GM18868 (cell line): ENCODE data around the gene GRAMD1B.
"Not testable (repeated sequence)": the region's sequence is repeated elsewhere in the genome, so short reads cannot be mapped to it uniquely, and the experiment has no call there.

ENCODE experiments used
- ATAC-seq: cut with Tn5 transposase; IDR thresholded peaks from one replicate; pipeline ENCODE4 v1.9.1; 2021; ENCODE audit warnings: mild to moderate bottlenecking, moderate library complexity; ENCODE audit not compliant: unreplicated experiment

Gene GRAMD1B

DNA sequence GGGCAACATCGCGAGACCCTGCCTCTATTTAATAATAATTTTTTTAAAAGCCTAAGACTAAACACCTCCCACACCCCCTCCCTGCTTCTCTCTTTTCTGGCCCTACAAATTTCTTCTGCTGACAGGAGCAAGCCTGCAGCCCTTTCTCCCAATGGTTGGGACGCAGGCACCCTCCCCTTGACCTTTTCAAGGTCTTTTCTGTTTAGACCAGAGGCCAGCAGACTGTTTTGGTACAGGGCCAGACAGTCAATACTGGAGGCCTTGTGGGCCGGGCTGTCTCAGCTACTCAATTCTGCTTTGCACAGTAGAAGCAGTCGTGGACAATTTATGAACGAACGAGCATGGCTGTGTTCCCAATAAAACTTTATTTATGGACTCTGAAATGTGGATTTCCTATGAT, 132.1 kb downstream of the GRAMD1B start:
- no peak for ATAC-seq

DNA sequence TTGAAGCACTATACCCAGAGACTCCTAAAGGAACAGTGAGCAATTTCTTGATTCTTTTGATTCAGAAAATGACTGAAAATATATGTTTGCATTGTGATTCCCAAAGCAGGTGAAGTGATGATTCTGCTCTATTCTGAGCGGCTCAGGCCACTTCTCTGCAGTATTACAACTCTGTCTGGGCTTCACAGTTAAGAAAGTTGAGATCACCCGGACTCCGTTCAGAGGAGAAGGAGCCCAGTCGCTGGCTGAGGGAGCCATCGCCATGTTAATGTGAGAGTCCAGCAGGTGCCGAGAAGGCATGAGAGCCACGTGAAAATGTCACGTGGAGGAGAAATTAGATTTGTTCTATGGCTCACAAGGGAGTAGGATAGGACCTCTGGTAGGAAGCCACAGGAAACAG, 132.8 kb downstream of the GRAMD1B start:
- ATAC-seq: no peak

DNA sequence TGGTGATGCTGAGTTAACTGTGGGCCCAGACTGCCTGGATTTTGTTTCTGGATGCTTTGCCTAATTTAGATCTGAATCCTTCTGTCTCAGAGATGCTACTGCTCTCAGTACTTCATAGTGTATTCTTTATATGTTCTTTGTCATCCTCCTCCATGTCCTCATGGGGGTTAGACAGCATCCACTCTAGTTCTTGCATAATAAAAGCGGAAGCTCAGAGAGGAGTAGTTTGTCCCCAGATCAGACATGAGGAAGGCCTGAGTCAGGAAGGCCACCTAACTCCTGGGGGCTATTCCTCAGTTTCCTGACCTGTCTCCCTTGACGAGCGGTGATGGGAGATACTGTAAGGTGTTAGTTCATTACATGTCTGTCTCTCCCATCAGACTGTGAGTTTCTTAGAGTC, 134.2 kb downstream of the GRAMD1B start:
- no peak for ATAC-seq

DNA sequence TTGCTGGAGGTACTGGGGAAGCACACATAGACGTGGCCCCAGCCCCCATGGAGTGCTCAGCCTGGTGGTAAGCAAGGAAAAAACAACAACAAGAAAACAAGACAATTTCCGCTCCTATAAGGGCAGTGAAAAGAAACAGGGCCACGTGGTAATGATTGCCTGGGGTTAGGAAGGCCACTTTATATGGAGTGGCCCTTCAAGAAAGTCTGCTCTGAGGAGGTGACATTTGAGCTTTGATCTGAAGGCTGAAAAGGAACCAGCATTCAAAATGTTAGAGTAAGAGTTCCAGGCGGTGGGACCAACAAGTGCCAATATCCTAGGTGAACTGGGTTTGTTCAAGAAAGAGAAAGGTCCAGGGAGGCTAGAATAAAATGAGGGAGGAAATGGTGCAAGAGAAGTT, 136.8 kb downstream of the GRAMD1B start:
- no peak for ATAC-seq

DNA sequence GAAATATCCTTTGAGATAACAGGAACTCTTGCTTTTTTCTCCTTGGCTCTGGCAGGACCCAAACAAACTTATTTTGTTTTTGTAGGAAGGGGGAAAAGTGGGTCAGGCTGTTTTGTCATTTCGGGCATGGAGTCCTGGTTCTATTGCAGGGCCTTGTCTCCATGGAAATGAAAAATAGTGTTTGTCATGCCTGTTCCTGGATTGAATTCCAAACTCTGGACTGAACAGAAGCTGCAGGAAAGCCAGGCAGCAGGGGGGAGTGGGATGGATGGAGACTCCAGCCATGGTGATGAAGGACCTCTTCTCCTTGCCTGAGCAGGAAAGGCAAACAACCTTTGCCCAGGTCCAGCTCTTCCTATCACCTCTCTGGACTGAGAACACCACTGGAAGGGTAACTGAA, 137.4 kb downstream of the GRAMD1B start:
- no peak for ATAC-seq

DNA sequence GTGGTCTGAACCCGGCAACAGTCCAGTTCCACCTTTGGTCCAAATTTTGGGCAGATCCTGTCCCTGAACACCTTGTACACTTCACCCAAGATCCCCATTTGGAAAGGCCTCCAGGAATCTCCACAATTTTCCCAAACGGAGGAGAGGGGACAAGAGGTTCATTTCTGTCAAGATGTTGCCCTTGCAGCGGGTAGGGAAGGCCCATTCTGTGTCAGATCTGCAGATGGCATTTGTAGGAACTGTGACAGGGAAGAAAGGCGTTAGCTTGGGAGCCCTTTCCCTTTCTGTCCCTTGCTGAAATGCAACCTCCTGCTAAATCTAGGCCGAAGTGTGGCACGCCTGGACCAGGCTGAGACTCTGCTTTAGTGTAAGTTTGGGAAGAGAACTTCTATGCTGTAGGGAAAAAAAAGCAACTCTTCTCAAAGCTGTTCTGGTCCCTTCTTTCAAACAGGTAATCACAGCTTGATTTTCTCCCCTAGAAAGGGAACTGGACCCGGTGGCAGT, 138.3 kb downstream of the GRAMD1B start:
- ATAC-seq: no peak

DNA sequence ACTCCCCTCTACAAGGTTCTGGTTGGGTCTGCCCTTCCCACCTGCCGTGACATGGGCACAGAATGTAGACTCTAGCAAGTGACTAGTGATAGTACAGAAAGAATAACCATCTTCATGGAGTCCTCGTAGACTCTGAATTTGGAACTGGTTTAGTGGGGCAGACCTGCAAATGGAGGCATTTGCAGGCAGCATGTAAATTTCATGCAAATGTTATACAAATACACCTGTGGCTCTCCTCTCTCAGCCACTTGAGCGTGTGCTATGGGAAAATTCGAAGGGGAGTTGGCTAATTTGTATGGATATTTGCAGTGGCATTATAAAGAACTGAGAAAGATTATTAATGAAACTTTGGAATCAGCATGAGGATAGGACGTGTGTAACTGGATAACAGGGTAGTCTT, 139.3 kb downstream of the GRAMD1B start:
- no peak for ATAC-seq

DNA sequence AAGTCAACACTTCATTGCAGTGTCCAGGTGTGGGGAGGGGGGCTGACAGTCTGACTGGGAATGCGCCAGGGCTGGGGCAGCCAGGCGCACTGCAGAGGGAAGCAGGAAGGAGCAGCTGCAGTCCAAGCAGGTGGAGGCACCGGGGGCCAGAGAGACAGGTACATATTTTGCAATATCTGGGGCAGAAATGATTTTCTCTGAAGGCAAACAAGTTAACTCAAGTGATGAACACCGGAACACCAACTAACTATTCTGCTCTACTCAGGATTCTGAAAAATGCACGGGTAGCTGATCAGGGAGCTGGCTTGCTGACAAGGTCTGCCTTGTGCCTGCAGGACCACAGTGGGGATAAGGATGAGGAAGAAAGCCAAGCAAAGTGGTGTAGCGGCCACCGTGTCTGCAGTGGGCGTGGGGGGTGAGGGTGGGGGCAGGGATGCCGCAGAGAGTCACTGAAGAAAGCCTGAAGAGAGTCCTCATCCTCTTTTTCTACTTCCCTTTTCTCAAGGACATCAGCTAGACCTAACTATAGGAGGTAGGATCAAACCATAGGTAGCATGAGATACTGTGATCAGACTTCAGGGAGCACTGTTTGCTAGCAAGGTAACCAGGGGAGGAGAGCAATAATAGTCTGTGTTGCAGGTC, 141.0 kb downstream of the GRAMD1B start:
- ATAC-seq: no peak

DNA sequence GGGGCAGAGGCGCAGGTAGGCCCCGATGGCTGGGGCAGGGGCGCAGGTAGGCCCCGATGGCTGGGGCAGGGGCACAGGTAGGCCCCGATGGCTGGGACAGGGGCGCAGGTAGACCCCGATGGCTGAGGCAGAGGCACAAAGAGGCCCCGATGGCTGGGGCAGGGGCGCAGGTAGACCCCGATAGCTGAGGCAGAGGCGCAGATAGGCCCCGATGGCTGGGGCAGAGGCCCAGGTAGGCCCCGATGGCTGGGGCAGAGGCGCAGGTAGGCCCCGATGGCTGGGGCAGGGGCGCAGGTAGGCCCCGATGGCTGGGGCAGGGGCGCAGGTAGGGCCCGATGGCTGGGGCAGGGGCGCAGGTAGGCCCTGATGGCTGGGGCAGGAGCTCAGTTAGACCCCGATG, 142.7 kb downstream of the GRAMD1B start:
- not testable (repeated sequence) for ATAC-seq

DNA sequence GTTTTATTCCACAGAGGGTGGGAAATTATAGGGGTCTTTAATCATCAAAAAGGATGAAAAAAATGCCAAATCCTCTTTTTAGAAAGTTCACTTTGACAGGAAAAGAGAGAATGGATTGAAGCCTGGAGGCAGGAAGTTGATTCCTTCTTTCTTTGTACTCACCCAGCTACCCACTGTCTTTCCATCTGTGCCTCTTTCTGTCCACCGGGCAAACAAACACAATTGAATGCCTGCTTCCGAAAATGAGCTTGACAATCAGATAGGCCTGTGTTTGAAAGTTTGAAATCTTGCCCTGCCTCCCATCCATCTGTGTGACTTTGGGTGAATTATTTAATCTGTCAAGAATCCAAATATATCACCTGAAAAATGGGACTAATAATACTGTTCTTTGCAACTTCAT, 143.2 kb downstream of the GRAMD1B start:
- ATAC-seq: no peak

DNA sequence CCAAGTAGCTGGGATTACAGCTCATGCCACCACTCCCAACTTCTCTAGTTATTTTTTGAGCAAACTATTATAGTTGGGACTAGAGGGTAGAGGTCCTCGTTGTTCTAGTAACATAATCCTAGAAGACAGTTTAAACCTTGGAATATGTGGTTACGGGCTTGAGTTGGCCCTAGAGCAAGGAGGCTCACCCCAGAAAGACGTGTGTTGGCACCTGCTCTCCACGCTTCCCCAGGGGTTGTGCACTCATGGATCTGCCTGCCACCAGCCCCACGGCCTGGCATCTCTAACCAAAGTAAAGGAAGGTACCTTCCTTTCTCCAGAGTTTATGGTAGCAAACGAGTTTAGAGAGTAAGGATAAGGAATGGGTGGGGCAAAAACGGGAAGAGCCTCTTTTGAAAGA, 145.4 kb downstream of the GRAMD1B start:
- ATAC-seq: no peak

DNA sequence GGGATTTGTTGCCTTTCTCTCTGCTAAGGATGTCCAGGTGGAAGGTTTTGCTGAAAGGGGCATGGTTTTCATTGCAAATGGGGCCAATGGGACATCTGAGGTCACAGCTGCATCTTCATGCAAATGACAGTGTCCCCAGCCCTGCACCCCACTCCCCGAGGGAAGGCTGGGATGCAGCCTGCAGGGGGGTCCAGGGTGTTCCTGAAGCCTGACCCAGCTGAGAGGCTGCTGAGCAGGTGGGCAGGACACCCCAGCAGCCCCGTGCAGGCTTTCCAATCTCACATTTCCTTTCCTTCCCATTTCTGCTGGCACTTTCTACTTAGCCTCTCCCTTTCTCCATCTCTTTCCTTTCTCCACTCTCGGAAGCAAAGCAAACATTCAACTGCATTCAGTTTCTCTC, 146.0 kb downstream of the GRAMD1B start:
- no peak for ATAC-seq

DNA sequence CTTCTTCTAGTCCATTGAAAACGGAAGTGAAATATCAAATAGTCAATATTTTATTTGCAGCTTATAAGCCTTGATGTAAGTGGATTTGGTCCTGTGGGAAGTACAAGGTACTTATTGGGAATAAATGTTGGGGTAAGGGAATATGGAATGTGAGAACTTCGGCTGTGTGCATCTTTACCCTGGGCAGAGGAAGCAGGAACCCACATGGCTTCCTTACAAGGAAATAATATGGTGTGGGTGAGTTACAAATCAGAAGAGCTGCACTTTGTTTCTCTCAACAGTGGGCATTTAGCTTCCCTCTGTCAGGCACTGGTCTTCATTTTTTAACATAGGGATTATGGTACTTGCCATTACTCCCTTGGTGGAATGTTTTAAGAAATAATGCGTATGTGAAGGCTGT, 146.4 kb downstream of the GRAMD1B start:
- no peak for ATAC-seq

DNA sequence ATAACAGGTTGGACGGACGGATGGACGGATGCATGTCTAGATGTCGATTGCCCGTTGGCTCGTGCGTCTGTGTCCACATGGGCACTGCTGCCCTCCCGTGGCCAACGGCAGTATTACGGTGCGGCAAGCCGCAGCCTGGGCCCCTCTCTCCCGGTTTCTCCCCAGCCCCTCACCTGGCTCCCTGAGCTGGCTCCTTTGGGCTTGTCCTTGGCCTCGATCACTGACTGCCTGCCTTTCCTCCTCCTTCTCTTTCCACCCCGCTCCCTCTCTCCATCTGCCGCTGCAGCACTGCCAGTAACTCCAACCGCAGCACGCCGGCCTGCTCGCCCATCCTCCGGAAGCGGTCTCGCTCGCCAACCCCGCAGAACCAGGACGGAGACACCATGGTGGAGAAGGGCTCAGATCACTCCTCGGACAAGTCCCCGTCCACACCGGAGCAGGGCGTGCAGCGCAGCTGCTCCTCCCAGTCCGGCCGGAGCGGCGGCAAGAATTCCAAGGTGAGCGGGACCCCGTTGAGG, 147.1 kb downstream of the GRAMD1B start:
- peak; percentile 67 for ATAC-seq

DNA sequence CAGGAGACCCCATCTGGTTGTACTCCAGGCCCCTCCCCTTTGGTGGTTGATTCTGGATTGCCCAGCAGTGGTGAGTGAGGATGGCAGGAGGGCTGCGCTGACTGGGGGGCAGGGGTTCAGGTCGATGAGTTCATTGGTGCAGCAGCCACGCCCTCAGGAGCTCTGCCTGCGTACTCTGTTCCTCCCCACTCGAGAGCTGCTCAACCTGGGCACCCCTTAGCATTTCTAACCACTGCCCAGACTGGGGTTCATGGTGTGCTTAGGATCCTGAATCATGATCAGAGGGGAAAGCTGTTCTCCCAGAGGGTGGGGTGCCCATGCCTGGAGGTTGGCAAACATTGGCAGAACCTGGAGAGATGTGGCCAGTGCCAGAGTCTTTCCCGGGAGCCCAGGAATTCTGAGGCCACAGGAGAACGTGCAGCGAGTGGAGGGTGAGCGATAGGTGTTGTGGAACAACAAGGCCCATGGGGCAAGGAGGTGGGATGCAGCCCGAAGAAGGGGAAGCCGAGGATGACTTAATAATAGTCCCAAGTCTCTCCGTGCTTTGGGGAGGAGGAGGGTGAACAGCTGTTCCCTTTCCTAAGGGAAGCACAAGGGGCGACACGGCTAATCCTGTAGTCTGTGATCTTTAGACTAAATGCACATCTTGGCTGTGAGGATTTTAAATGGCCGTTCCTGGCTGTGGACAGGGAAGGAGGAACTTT, 148.9 kb downstream of the GRAMD1B start:
- no peak for ATAC-seq

DNA sequence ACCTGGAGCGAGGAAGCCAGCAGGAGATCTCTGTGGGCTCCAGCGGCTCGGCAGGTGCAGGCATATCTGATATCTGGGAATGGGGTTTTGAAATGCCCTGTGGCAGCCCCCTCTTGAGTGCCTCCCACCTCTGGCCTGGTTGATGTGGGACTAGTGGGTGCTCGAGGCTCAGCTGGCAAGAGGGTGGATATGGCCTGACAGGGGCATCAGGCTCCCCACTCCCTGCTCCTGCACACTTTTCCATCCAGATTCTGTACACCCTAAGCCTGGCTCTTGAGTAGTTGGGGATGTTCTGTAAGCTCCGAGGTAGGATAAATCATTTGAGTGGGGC, 149.4 kb downstream of the GRAMD1B start:
- ATAC-seq: no peak

DNA sequence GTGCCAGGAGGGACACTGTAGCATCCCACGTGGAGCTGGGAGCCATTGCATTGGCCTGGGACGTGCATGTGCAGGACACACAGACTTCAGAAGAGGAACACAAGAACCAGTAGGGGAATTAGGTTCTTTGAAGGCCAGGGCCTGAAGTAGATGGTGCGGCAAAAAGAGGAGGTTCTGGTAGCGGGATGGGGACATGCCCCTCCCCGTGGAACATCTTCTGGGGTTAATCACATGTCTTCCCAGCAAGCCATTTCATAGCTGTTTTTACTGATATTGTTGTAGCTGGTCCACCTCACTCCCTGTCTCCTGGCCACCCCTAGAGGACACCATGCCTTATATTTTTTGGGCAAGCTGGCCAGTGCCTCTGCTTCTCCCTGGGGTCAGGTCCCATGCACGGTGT, 150.1 kb downstream of the GRAMD1B start:
- no peak for ATAC-seq

DNA sequence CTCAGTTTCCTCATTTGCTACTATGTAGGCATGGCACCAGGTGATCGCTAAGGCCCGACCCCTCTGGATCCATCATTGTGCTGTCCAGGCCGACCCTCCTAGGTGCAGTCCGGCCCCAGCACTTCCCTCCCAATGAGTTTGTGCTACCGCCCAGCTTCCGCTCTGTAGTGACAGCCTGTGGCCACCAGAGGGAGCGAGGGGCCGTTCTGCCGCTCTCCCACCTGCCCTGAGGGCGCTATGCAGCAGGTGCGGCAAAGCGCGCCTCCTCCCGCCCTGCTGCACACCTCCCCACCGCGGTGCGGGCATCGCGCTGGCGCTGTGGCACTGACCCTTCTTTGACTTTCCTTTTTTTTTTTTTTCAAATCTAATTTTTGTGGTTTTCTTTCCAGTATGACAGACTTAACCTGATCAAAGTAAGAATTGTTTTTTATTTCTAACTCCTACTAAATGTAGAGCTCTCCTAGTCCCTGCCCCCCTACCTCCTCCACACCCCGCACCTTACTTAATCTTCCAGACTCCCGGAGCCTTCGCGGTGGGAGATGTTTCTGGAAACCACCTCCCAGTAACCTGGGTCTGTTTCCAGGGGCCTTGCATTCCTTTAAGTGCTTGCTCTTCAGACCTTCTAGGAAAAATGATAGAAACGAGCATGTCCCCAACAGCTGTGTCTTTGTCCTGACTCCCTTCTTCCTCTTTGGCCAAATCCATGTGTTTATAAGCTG, 150.6 kb downstream of the GRAMD1B start:
- ATAC-seq: peak; percentile 76

DNA sequence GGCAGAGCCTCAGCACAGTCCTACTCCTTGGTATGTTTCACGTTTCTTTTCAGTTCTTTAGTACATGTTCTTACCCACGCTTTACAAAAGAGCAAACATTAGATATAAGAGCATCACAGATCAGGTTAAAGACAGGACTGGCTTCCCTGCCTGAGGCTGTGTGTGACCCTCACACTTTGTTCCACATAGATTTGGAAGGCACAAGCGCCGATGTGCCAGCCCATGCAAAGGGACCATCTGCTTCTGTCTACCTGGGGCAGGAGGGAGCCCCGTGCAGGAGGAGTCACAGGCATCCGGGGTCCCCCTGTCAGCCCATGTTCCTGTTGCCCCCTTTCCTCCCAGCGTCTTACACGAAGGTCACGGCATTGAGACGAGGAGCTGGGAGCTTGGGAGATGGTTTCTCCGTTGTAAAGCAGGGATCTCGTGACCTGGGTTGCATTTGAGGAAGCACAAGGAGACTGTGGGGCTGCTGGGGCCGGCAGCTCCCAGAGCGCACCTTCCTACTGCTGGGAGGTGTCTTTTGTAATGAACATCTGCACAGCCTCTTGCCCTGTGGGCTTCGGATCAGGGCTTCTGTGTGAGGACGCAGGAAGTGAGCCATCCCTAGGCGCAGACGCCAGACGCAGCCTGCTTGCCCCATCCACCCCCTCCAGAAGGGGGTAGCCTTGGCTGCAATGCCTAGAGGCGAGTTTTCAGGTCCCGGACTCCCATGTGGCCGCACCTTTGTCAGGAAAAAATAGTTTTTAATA, 151.8 kb downstream of the GRAMD1B start:
- ATAC-seq: no peak

DNA sequence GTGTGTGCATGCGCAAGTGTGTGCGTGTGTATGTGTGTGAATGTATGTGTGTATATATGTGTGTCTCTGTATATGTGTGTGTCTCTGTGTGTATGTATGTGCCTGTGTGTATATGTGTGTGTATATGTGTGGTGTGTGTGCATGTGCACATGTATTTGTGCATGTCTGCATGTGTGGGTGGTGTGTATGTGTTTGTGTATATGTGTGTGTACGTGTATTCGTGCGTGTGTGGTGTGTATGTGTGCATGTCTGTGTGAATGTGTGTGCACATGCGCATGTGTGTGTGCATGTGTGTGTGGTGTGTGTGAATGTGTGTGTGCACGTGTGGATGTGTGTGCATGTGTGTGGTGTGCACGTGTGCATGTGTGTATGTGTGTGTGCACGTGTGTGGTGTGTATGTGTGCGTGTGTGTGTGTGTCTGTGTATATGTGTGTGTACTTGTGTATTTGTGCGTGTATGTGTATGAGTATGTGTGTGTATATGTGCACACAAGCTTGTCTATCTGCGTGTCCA, 153.0 kb downstream of the GRAMD1B start:
- ATAC-seq: no peak

DNA sequence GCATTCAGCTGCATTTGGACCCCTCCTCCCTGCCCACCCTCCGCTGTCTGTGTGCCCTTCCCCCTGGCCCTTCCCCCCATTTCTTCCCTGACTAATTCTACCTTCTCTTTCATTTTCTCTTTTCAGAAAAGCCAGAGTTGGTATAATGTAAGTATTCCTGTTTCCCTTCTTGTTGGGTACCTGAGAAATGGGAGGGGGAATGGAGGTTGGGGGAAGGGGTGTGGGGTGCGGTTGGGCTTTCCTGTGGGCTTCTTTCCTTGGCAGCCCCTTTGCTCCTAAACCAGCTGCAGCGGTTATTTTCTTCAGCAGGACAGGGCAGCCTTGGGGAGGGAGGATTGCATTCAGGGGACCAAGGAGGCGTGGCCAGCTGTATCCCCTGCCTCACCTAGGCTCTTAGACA, 154.1 kb downstream of the GRAMD1B start:
- no peak for ATAC-seq
